PFSK-1 (cell line): ENCODE data around the gene MYDGF.

Source experiments
- FOXP2 ChIP-seq: optimal IDR thresholded peaks from 2 replicates; pipeline ENCODE3; 2011; ENCODE audit warnings: borderline replicate concordance, control low read depth, inconsistent platforms; ENCODE audit not compliant: insufficient read depth; ENCODE audit errors: extremely low read length, extremely low read depth
- POLR2AphosphoS5 ChIP-seq: IDR thresholded peaks from 2 replicates; pipeline ENCODE4 v1.6.1; 2012; ENCODE audit warnings: low read depth, mild to moderate bottlenecking, control low read depth, low read length, moderate library complexity
- REST ChIP-seq, 2 experiments: IDR thresholded peaks; 2 replicates each; pipeline versions ENCODE4 v1.6.1 to v1.8.0; 2011 to 2012; ENCODE audit warnings: low read depth in 2 of 2, low read length in 2 of 2, control low read depth in 1 of 2, inconsistent platforms in 1 of 2, mild to moderate bottlenecking in 1 of 2, moderate library complexity in 1 of 2; ENCODE audit not compliant: insufficient read depth in 1 of 2
- SIN3A ChIP-seq: IDR thresholded peaks from 2 replicates; pipeline ENCODE4 v1.6.1; 2012; ENCODE audit warnings: mild to moderate bottlenecking, low read length, moderate library complexity, borderline replicate concordance; ENCODE audit not compliant: insufficient read depth
- TAF1 ChIP-seq: IDR thresholded peaks from 2 replicates; pipeline ENCODE4 v1.6.1; 2012; ENCODE audit warnings: low read length, control low read depth, borderline replicate concordance; ENCODE audit not compliant: insufficient read depth

- TF ChIP-seq SIN3A (no peak), TAF1 (0 out of 2 replicates have a peak, but pooled peaks have one; percentile 27), POLR2AphosphoS5 (no peak), REST (IDR thresholded peaks at IDR 0.05; ENCODE audit: insufficient read depth in 1 of 2, low read depth in 2 of 2, low read length in 2 of 2) (no peak), FOXP2 (peak; percentile 63)
Observed at GRCh38 chr19:4638828-4639530, 31.2 kb downstream of the MYDGF start, which contains the start of gene TNFAIP8L1.
